Esophagus squamous epithelium (tissue), 4 donors: ENCODE measurements around the gene POC1A.

Source experiments
- CTCF ChIP-seq, 6 experiments: fragments of 450-650 bp in 4 of 6; fragments of 200-600 bp in 2 of 6; sonication (generic) in 2 of 6; IDR thresholded peaks; one replicate each; pipeline ENCODE4 v1.5.1; 2016 to 2019; ENCODE audit warnings: antibody characterized with exemption in 6 of 6, mild to moderate bottlenecking in 4 of 6, moderate library complexity in 4 of 6
- POLR2A ChIP-seq, 4 donors: fragments of 450-650 bp; IDR thresholded peaks; one replicate each; pipeline ENCODE4 v1.6.1; 2017; ENCODE audit warnings: antibody characterized with exemption in 4 of 4, mild to moderate bottlenecking in 4 of 4, moderate library complexity in 3 of 4

GRCh38 chr3:52146189-52146588, 8.0 kb downstream of the POC1A start:
- TF ChIP-seq POLR2A (IDR thresholded peaks at IDR 0.05): no peak
- TF ChIP-seq CTCF (IDR thresholded peaks at IDR 0.05): no peak
